ENCODE data around the gene SESN3.

- TF ChIP-seq CTCF (conservative IDR thresholded peaks at IDR 0.05; ENCODE audit: low read depth, low read length) (no peak), EZH2 (IDR thresholded peaks at IDR 0.05; ENCODE audit: low read length, unreplicated experiment) (no peak), EZH2phosphoT487 (IDR thresholded peaks at IDR 0.05; ENCODE audit: borderline replicate concordance, low read length) (no peak)
These were observed 16.9 kb upstream of the SESN3 start for GRCh38 chr11:95247883-95248282.

Data from PC-3 (cell line).